ENCODE measurements around the gene LRRC36. TPM values are rescaled to one million over a fixed set of nuclear protein-coding genes. Genes with fewer than 3 reads are reported as not detected.
A peak's percentile ranks its signal among the peaks of the same experiment; 100 is the strongest.

The LRRC36 gene
- total and polyA plus RNA-seq, 2 of the 13 experiments (the other 11 are each of a cell fraction or from before 2014, with no cell fraction given), result 0.12 to 0.15 TPM

DNA sequence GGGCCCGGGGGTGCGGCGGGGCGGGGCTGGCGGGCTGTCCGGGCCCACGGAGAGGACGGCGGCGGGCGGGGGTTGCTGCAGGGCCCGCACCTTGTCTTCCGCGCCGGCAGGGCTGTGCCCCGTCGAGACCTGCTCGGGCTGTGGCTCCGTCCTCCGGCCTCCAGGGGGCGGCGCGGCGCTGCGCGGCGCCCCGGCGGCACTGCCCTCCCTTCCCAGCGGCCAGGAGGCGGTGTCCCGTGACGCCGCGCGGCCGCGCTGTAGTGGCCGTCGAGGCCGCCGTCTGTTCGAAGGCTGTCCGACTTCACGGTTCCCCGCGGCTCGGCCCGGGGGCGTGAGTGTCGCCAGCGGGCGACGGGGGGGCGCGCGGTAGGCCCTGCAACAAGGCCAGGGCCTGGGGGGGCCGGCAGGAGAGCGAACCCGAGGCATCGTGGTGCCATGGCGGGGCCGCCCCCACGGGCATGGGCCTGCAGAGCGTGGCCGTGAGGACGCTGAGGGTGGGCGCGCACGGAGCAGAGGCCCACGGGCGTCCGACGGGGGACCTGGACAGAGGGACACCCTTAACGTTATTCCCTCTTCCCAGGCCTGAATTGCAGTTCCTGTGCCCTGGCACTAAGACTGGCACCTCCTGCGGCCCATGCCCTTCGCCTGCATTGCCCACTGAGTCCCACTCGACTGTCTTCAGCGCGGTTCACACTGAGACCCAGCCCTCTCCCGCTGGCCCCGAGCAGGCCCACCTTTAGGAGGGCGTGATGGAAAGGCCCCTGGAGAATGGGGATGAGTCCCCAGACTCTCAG, 47.1 kb upstream of the LRRC36 start, which contains the start of gene PLEKHG4 (continued):
- 0 out of 2 replicates have a peak, but pooled peaks have one; percentile 56 for TF ChIP-seq ZHX1 (CRISPR knock-in tag; IDR thresholded peaks at IDR 0.05; ENCODE audit: low read depth)
- TF ChIP-seq, protein P1, sequence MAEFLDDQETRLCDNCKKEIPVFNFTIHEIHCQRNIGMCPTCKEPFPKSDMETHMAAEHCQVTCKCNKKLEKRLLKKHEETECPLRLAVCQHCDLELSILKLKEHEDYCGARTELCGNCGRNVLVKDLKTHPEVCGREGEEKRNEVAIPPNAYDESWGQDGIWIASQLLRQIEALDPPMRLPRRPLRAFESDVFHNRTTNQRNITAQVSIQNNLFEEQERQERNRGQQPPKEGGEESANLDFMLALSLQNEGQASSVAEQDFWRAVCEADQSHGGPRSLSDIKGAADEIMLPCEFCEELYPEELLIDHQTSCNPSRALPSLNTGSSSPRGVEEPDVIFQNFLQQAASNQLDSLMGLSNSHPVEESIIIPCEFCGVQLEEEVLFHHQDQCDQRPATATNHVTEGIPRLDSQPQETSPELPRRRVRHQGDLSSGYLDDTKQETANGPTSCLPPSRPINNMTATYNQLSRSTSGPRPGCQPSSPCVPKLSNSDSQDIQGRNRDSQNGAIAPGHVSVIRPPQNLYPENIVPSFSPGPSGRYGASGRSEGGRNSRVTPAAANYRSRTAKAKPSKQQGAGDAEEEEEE (CRISPR knock-in tag; IDR thresholded peaks at IDR 0.05; ENCODE audit: borderline replicate concordance), result no peak
- TF ChIP-seq BORCS8-MEF2B (CRISPR knock-in tag; IDR thresholded peaks at IDR 0.05), result peak; percentile 96
- TF ChIP-seq ZNF816 (CRISPR knock-in tag; IDR thresholded peaks at IDR 0.05; ENCODE audit: borderline replicate concordance), result no peak; the same call in 1 of the 2 replicates
- no peak for TF ChIP-seq NCOA5 (CRISPR knock-in tag; IDR thresholded peaks at IDR 0.05)
- TF ChIP-seq KIAA2018 (CRISPR knock-in tag; IDR thresholded peaks at IDR 0.05; ENCODE audit: borderline replicate concordance), result no peak
- peak; percentile 78 for TF ChIP-seq GATAD1 (CRISPR knock-in tag; IDR thresholded peaks at IDR 0.05)
- TF ChIP-seq ZNF367 (CRISPR knock-in tag; IDR thresholded peaks at IDR 0.05; ENCODE audit: borderline replicate concordance), result no peak; the same call in 1 of the 2 replicates
- TF ChIP-seq SRSF9 (IDR thresholded peaks at IDR 0.05; ENCODE audit: borderline replicate concordance, insufficient read depth, low read depth, low read length, poor library complexity, severe bottlenecking), result no peak
- TF ChIP-seq ZBTB1 (CRISPR knock-in tag; IDR thresholded peaks at IDR 0.05; ENCODE audit: borderline replicate concordance), result no peak
- TF ChIP-seq CAMTA2 (CRISPR knock-in tag; IDR thresholded peaks at IDR 0.05; ENCODE audit: borderline replicate concordance), result no peak
- no peak for TF ChIP-seq ZMAT5 (CRISPR knock-in tag; IDR thresholded peaks at IDR 0.05; ENCODE audit: borderline replicate concordance, low read depth)
- TF ChIP-seq ZC3H13 (CRISPR knock-in tag; IDR thresholded peaks at IDR 0.05), result peak; percentile 86
